Vagina (tissue), 2 donors: ENCODE data around the gene LHFPL3.

Source experiments
- CTCF ChIP-seq, 3 experiments: fragments of 450-650 bp in 2 of 3; fragments of 200-600 bp in 1 of 3; sonication (generic) in 1 of 3; IDR thresholded peaks; one replicate each; pipeline ENCODE4 v1.5.1; 2017 to 2019; ENCODE audit warnings: antibody characterized with exemption in 3 of 3, mild to moderate bottlenecking in 2 of 3, moderate library complexity in 2 of 3
- POLR2A ChIP-seq, 2 donors: fragments of 450-650 bp; IDR thresholded peaks; one replicate each; pipeline ENCODE4 v1.6.1; 2017; ENCODE audit warnings: antibody characterized with exemption in 2 of 2, mild to moderate bottlenecking in 2 of 2, moderate library complexity in 2 of 2
- POLR2AphosphoS5 ChIP-seq, 2 donors: sonication (generic); formaldehyde crosslinking; IDR thresholded peaks; one replicate each; pipeline ENCODE4 v1.9.0; 2017; ENCODE audit warnings: antibody characterized with exemption in 2 of 2, mild to moderate bottlenecking in 2 of 2, low read depth in 1 of 2; ENCODE audit not compliant: insufficient read depth in 1 of 2

- no peak for TF ChIP-seq CTCF (IDR thresholded peaks at IDR 0.05)
- no peak for TF ChIP-seq POLR2A (IDR thresholded peaks at IDR 0.05)
- TF ChIP-seq POLR2AphosphoS5 (IDR thresholded peaks at IDR 0.05; ENCODE audit: insufficient read depth in 1 of 2, low read depth in 1 of 2): no peak
Observed at GRCh38 chr7:104794154-104794553, 465.8 kb downstream of the LHFPL3 start.
